HG03025 (cell line): Measurements from ENCODE around the gene RHBDF2.

ENCODE experiments used
- ATAC-seq: cut with Tn5 transposase; IDR thresholded peaks from one replicate; pipeline ENCODE4 v1.9.1; 2021; ENCODE audit warnings: mild to moderate bottlenecking, moderate library complexity; ENCODE audit not compliant: unreplicated experiment, low FRiP score

The RHBDF2 gene

GRCh38 chr17:76444518-76445311 lies 56.5 kb downstream of the RHBDF2 start:
- no peak for ATAC-seq

GRCh38 chr17:76442341-76443338 lies 58.6 kb downstream of the RHBDF2 start:
- ATAC-seq = no peak

DNA sequence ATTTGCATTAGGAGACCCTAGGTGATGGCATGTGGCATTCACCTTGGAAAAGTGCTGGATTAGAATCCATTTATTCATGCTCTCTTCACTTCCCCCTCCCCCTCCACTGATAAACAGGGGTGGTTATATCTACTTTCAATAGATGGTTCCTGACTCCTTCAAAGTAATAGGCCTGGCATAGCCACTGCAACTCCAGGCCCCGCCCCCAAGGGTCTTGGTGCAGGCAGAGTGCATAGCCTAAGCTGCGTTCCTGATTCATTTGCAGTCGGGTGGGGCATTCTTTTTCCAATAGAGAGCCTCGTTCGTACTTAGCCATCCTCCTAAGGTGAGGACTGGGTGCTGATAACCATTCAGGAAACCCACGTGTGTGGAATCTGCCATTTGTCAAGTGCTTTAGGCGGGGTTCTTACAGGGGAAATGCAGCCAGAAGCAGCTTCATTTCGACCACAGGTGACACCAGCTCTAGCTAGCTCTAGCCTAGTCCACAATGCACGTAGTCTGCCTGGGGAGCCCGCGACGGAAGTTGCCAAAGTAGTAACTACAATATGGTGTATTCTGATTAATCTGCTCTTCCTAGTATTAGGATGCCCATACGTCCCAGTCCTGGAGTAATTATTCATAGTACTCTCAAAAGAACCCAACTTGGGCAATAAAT lies 59.4 kb downstream of the RHBDF2 start:
- no peak for ATAC-seq

DNA sequence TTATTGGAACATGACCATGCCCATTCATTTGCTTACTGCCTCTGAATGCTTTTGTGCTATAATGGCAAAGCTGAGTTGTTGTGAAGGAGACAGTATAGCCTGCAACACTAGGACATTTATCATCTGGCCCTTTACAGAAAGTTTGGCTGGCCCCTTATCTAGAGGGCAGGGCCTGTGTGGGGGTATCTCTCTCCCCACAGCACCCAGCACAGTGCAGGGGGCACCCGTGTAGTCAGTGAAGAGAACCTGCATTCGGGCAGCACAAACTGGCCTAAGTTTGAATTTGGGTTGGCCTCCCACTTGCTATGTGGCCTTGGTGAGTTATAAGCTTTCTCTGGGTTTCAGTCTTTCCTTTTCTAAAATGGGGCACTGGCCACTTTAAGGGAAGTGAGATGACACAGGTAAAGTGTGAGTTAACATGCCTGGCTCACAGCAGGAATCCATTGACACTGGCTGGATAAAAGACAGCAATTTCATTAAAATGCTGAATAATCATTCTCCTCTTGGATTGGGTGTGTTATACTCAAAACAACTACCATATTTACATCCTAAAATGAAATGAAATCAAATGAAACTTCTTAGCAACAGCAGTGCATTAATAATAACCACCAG lies 60.4 kb downstream of the RHBDF2 start:
- ATAC-seq = no peak

GRCh38 chr17:76439314-76439928 lies 61.8 kb downstream of the RHBDF2 start:
- ATAC-seq = no peak

DNA sequence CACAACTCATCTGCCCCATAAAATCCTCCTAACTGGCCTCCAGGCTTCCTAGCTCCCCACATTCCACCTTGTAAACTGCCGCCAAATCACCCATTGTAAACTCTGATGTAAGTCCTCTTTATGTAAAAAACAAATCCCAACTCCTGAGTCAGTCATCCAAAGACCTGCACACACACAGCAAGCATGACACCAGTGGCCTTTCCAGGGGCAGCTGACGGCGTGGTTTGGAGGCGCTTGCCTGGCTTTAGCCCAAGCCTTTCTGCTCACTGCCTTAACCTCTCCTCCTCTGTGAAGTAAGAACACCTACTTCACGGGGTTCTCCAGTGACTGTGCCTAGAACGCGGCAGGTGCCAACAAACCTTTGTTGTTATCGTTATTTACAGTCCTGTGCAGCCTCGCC lies 62.3 kb downstream of the RHBDF2 start:
- ATAC-seq = no peak

GRCh38 chr17:76437467-76438402 lies 63.5 kb downstream of the RHBDF2 start:
- ATAC-seq = no peak

DNA sequence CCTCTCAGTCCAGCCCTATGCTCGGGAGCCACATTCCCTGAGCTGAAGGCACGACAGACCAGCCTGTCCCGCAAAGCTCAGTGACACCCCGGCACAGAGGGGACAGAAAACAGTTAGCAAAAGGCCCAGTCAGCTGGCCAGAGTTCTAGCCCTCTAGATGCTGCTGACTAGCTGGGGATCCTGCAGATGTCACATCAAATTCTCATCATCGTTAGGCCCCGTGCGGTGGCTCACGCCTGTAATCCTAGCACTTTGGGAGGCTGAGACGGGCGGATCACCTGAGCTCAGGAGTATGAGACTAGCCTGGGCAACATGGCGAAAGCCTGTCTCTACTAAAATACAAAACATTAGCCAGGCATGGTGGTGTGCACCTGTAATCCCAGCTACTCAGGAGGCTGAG lies 65.5 kb downstream of the RHBDF2 start:
- ATAC-seq = no peak

DNA sequence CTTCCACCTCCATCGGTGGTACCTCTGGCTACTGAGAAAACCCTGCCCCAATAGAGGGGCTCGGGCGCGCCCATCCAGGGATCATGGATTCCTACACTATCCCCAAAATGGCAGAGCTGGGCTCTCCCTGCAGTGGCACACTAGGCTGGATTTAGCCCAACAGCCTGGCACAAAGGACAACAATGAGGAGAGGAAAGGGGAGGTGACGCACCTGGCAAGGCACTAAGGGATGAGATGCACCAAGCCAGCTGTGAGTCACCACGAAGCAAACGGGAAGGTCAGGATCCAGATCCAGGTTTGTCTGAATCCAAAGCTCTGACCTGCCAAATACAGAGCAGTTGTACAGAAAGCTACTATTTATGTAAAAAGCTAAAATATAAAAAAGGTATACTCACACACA lies 66.4 kb downstream of the RHBDF2 start:
- no peak for ATAC-seq

DNA sequence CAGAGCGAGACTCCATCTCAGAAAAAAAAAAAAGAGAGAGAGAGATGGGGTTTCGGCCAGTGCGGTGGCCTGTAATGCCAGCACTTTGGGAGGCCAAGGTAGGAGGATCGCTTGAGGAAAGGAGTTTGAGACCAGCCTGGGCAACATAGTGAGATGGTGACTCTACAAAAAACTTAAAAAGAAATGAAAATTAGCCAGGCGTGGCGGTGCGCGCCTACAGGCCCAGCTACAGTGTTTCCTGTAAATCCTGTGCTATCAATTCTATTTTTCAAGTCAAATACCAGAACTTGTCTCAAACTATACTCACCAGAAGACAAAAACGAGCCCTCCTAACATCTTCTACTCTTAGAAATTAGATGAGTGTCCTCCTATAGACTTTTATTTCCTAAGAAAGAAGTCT lies 67.5 kb downstream of the RHBDF2 start:
- ATAC-seq = no peak

DNA sequence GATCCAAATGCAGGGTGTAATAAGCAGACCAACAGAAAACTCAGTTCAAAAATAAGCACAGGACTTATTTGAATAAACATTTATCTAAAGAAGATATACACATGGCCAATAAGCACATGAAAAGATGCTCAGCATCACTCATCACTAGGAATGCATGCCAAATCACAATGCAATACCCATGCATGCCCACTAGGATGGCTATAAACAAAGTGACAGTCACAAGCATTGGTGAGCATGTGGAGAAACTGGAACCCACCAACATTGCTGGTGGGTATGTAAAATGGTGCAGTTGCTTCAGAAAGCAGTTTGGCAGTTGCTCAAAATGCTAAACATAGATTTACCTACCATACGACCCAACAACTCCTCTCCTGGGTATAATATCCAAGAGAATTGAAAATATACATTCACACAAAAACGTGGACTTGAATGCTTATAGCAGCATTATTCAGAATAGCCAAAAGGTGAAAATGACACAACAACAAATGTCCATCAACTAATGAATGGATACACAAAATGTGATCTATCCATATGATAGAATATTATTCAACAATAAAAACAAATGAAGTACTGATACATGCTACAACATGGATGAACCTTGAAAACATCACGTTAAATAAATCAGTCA lies 68.4 kb downstream of the RHBDF2 start:
- ATAC-seq = no peak

GRCh38 chr17:76432004-76432403 lies 69.2 kb downstream of the RHBDF2 start:
- no peak for ATAC-seq

GRCh38 chr17:76431509-76431908 lies 69.7 kb downstream of the RHBDF2 start:
- ATAC-seq = no peak

DNA sequence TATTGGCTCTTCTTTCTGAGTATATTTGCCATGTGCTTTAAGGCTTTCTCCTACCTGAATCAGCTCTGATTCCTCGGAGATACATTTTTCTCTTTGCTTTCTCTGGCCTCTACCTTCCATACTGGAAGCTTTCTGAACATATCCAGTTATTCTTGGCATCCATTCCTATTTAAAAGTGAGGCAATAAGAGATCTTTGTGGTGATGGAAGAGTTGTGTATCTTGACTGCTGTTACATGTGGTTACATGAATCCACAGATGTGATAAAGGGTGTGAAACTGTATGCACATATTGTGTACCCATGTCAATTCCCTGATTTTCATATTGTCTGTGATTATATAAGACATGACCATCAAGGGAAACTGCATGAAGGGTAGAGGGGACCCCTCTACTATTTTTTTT lies 72.7 kb downstream of the RHBDF2 start:
- ATAC-seq = no peak

DNA sequence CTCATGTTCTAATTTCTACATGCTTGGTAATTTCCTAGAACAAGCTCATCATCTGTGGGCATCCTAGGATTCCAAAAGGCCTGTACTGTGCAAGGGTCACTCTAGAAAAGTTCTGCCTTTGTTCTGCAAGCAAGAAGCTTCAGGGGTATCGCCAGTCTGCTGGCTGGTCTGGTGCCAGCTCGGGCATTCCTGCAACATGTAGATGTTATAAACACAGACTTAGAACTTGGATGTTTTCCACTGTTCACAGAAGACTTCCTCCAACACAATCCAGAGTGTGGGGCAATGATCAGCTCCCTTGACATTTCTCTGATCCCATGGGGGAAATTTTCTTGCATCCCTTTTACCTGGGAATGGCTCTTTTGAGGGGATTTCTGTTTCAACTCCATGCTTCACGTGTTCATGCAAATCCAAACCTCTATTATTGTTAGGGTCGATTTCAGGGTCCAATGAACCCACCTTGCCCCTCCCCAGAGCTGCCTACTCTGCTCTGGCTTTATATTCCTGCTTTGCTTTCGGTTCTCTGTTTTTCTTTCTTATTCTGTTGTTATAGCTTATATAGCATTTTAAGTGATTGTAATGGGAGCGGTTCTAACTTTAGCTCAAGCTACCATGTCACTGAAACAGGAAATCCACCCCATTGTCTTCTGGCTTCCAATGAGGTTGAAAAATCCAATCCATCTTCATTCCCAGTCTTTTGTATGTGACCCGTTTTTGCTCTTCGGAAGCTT lies 73.6 kb downstream of the RHBDF2 start:
- no peak for ATAC-seq

DNA sequence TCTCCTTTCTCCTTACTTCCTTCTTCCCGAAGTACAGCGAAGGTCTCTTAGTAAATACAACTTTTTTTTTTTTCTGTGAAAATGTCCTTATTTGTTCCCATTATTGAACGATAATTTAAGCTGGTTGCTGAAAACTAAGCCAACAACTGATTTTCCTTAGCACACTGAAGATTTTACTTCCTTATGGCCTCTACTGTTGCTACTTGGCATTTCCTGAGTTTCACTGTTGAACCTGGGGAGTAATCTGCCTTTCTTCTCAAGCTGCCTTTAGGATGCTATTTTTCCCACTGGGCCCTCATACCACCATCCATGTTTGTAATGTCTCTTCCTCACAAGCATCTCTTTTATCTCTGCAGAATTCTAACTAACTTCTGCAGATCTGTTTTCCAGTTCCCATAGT lies 74.4 kb downstream of the RHBDF2 start:
- no peak for ATAC-seq

GRCh38 chr17:76422860-76423259 lies 78.4 kb downstream of the RHBDF2 start:
- no peak for ATAC-seq

- no peak for ATAC-seq
These were observed 78.8 kb downstream of the RHBDF2 start for GRCh38 chr17:76422406-76422805.
